ENCODE measurements around the gene PLCG2. TPM values are rescaled to one million over a fixed set of nuclear protein-coding genes. Genes with fewer than 3 reads are reported as not detected.

The PLCG2 gene
- total RNA-seq, 1 experiment from 2014 or later = 14.4 TPM

DNA sequence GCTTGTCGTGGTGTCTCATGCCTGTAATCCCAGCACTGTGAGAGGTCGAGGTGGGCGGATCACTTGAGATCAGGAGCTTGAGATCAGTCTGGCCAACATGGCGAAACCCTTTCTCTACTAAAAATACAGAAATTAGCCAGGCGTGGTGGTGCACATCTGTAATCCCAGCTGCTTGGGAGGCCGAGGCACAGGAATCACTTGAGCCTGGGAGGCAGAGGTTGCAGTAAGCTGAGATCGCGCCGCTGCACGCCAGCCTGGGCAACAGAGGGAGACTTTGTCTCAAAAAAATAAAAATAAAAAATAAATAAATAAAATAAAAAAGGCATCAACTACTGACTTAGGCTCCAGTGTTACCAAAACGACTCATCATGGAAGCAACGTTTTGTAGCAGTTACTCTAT lies 115.5 kb downstream of the PLCG2 start:
- peaks cover 9% of the 10 kb centered on the region for H3K4me1 ChIP-seq
- Mint-ChIP-seq H3K4me3 (ENCODE audit: unreplicated experiment) (no peak overlapping the region), H3K27me3 (ENCODE audit: insufficient read depth, unreplicated experiment) (no peaks in the 10 kb centered on the region), H3K4me1 (ENCODE audit: low read depth, unreplicated experiment) (peaks cover under 1% of the 10 kb centered on the region), H3K9me3 (ENCODE audit: unreplicated experiment) (no peaks in the 10 kb centered on the region), H3K36me3 (ENCODE audit: insufficient read depth, unreplicated experiment) (no peaks in the 10 kb centered on the region), H3K27ac (ENCODE audit: unreplicated experiment) (no peak overlapping the region)
- DNase-seq = no peak
- TF ChIP-seq, protein P1, sequence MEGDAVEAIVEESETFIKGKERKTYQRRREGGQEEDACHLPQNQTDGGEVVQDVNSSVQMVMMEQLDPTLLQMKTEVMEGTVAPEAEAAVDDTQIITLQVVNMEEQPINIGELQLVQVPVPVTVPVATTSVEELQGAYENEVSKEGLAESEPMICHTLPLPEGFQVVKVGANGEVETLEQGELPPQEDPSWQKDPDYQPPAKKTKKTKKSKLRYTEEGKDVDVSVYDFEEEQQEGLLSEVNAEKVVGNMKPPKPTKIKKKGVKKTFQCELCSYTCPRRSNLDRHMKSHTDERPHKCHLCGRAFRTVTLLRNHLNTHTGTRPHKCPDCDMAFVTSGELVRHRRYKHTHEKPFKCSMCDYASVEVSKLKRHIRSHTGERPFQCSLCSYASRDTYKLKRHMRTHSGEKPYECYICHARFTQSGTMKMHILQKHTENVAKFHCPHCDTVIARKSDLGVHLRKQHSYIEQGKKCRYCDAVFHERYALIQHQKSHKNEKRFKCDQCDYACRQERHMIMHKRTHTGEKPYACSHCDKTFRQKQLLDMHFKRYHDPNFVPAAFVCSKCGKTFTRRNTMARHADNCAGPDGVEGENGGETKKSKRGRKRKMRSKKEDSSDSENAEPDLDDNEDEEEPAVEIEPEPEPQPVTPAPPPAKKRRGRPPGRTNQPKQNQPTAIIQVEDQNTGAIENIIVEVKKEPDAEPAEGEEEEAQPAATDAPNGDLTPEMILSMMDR (IDR thresholded peaks at IDR 0.05; ENCODE audit: insufficient read depth in 1 of 2, low read depth in 1 of 2, low read length in 1 of 2, severe bottlenecking in 1 of 2, unreplicated experiment in 1 of 2) = no peak
- H3K36me3 ChIP-seq (ENCODE audit: control insufficient read depth, insufficient read depth, low read length) = no peaks in the 10 kb centered on the region
- POLR2A ChIA-PET = no interaction called here
- intact Hi-C loops (cut with micrococcal nuclease; ENCODE audit: unreplicated experiment) = no loop called here
- H3K27me3 ChIP-seq (replicated peaks; ENCODE audit: control insufficient read depth, insufficient read depth, low read length) = no peaks in the 10 kb centered on the region
- no TSS peak for BruUV-seq (replicated peaks)
- CTCF ChIA-PET = no interaction called here
- H3K4me3 ChIP-seq (ENCODE audit: low read depth, low read length) = no peak overlapping the region
- no peaks in the 10 kb centered on the region for H3K9me3 ChIP-seq

- Histone ChIP-seq H3K9me3 (no peaks in the 10 kb centered on the region), H3K36me3 (ENCODE audit: control insufficient read depth, insufficient read depth, low read length) (no peaks in the 10 kb centered on the region), H3K4me3 (ENCODE audit: low read depth, low read length) (no peak overlapping the region), H3K4me1 (no peaks in the 10 kb centered on the region), H3K27me3 (replicated peaks; ENCODE audit: control insufficient read depth, insufficient read depth, low read length) (no peaks in the 10 kb centered on the region)
- Mint-ChIP-seq H3K36me3 (ENCODE audit: insufficient read depth, unreplicated experiment) (no peaks in the 10 kb centered on the region), H3K9me3 (ENCODE audit: unreplicated experiment) (no peaks in the 10 kb centered on the region), H3K27me3 (ENCODE audit: insufficient read depth, unreplicated experiment) (no peaks in the 10 kb centered on the region), H3K4me1 (ENCODE audit: low read depth, unreplicated experiment) (no peaks in the 10 kb centered on the region), H3K4me3 (ENCODE audit: unreplicated experiment) (no peak overlapping the region), H3K27ac (ENCODE audit: unreplicated experiment) (no peak overlapping the region)
- DNase-seq = no peak
- intact Hi-C loops (cut with micrococcal nuclease; ENCODE audit: unreplicated experiment) = no loop called here
- TF ChIP-seq, protein P1 (IDR thresholded peaks at IDR 0.05; ENCODE audit: insufficient read depth in 1 of 2, low read depth in 1 of 2, low read length in 1 of 2, severe bottlenecking in 1 of 2, unreplicated experiment in 1 of 2) = no peak
- POLR2A ChIA-PET = no interaction called here
- no TSS peak for BruUV-seq (replicated peaks)
- CTCF ChIA-PET = no interaction called here
These were observed 117.8 kb downstream of the PLCG2 start for GRCh38 chr16:81896902-81897301.

- Mint-ChIP-seq H3K27me3 (ENCODE audit: insufficient read depth, unreplicated experiment) (no peaks in the 10 kb centered on the region), H3K4me1 (ENCODE audit: low read depth, unreplicated experiment) (no peaks in the 10 kb centered on the region), H3K27ac (ENCODE audit: unreplicated experiment) (no peak overlapping the region), H3K9me3 (ENCODE audit: unreplicated experiment) (peaks cover 10% of the 10 kb centered on the region), H3K36me3 (ENCODE audit: insufficient read depth, unreplicated experiment) (no peaks in the 10 kb centered on the region), H3K4me3 (ENCODE audit: unreplicated experiment) (no peak overlapping the region)
- Histone ChIP-seq H3K9me3 (0 out of 2 replicates have a peak, but pooled peaks cover 4% of the 10 kb centered on the region), H3K36me3 (ENCODE audit: control insufficient read depth, insufficient read depth, low read length) (no peaks in the 10 kb centered on the region), H3K4me1 (no peaks in the 10 kb centered on the region), H3K4me3 (ENCODE audit: low read depth, low read length) (no peak overlapping the region), H3K27me3 (replicated peaks; ENCODE audit: control insufficient read depth, insufficient read depth, low read length) (no peaks in the 10 kb centered on the region)
- no TSS peak for BruUV-seq (replicated peaks)
- CTCF ChIA-PET = no interaction called here
- POLR2A ChIA-PET = no interaction called here
- no peak for DNase-seq
- TF ChIP-seq, protein P1 (IDR thresholded peaks at IDR 0.05; ENCODE audit: insufficient read depth in 1 of 2, low read depth in 1 of 2, low read length in 1 of 2, severe bottlenecking in 1 of 2, unreplicated experiment in 1 of 2) = no peak
- intact Hi-C loops (cut with micrococcal nuclease; ENCODE audit: unreplicated experiment) = no loop called here
These were observed 120.5 kb downstream of the PLCG2 start for GRCh38 chr16:81899601-81900000.

Data from Caco-2 (cell line).